HepG2 (cell line): ENCODE data around the gene TBL2. TPM values are rescaled to one million over a fixed set of nuclear protein-coding genes. Genes with fewer than 3 reads are reported as not detected.

ENCODE experiments used
- ATF7 ChIP-seq, 2 experiments: fragments of 450-650 bp in 1 of 2; sonication (generic) in 1 of 2; formaldehyde crosslinking in 1 of 2; IDR thresholded peaks; 2 replicates each; pipeline versions ENCODE4 v1.4.0 to v1.6.1; 2016 to 2020; ENCODE audit warnings: antibody characterized with exemption in 1 of 2, mild to moderate bottlenecking in 1 of 2, missing genetic modification reagents in 1 of 2
- EEA1 ChIP-seq: sonication (generic); formaldehyde crosslinking; IDR thresholded peaks from 2 replicates; pipeline ENCODE4 v1.5.1; 2020; ENCODE audit warnings: mild to moderate bottlenecking, missing genetic modification reagents, borderline replicate concordance
- FIP1L1 ChIP-seq: fragments of 200-400 bp; formaldehyde crosslinking; IDR thresholded peaks from 2 replicates; pipeline ENCODE4 v1.6.1; 2018; ENCODE audit warnings: low read depth, mild to moderate bottlenecking, low read length, moderate library complexity, borderline replicate concordance; ENCODE audit not compliant: insufficient read depth
- GABPA ChIP-seq, 2 experiments: IDR thresholded peaks; 2 replicates each; pipeline ENCODE4 v1.6.1; 2011 to 2016; ENCODE audit warnings: low read depth in 2 of 2, low read length in 1 of 2, missing biosample characterization in 1 of 2, missing genetic modification characterization in 1 of 2
- HOXA3 ChIP-seq: sonication (generic); formaldehyde crosslinking; IDR thresholded peaks from 2 replicates; pipeline ENCODE4 v1.5.0; 2020; ENCODE audit warnings: missing genetic modification reagents
- KDM6A ChIP-seq: IDR thresholded peaks from 2 replicates; pipeline ENCODE4 v1.6.1; 2016; ENCODE audit warnings: low read depth
- NR2C2 ChIP-seq: sonication (generic); formaldehyde crosslinking; IDR thresholded peaks from 2 replicates; pipeline ENCODE4 v1.4.0; 2020; ENCODE audit warnings: missing genetic modification reagents, mild to moderate bottlenecking, moderate library complexity, borderline replicate concordance
- SMAD9 ChIP-seq: sonication (generic); formaldehyde crosslinking; IDR thresholded peaks from 2 replicates; pipeline ENCODE4 v1.5.1; 2020; ENCODE audit warnings: mild to moderate bottlenecking, missing genetic modification reagents
- SMARCC2 ChIP-seq: fragments of 450-650 bp; IDR thresholded peaks from 2 replicates; pipeline ENCODE4 v1.6.1; 2017; ENCODE audit warnings: antibody characterized with exemption, mild to moderate bottlenecking
- SMC3 ChIP-seq: IDR thresholded peaks from 2 replicates; pipeline ENCODE4 v1.6.1; 2011; ENCODE audit warnings: low read length, improper control_type of control experiment
- SOX13 ChIP-seq, 3 experiments: fragments of 450-650 bp in 1 of 3; sonication (generic) in 1 of 3; formaldehyde crosslinking in 1 of 3; IDR thresholded peaks in 2 of 3; conservative IDR thresholded peaks in 1 of 3; 2 replicates each; pipeline versions ENCODE4 v1.5.0 to v1.6.1; 2016 to 2020; ENCODE audit warnings: antibody characterized with exemption in 1 of 3, mild to moderate bottlenecking in 1 of 3, missing compliant biosample characterization in 1 of 3, missing genetic modification reagents in 1 of 3, moderate library complexity in 1 of 3
- SP140L ChIP-seq: sonication (generic); formaldehyde crosslinking; IDR thresholded peaks from 2 replicates; pipeline ENCODE4 v1.4.0; 2020; ENCODE audit warnings: missing genetic modification reagents, borderline replicate concordance
- TBP ChIP-seq: sonication (generic); formaldehyde crosslinking; IDR thresholded peaks from 2 replicates; pipeline ENCODE4 v1.5.0; 2020; ENCODE audit warnings: missing genetic modification reagents
- ZBTB21 ChIP-seq: sonication (generic); formaldehyde crosslinking; IDR thresholded peaks from 2 replicates; pipeline ENCODE4 v1.4.0; 2020; ENCODE audit warnings: missing genetic modification reagents
- ZC3H13 ChIP-seq: sonication (generic); formaldehyde crosslinking; IDR thresholded peaks from 2 replicates; pipeline ENCODE4 v1.8.1; 2023; ENCODE audit warnings: mild to moderate bottlenecking, missing genetic modification reagents, moderate library complexity
- ZMAT3 ChIP-seq: sonication (generic); formaldehyde crosslinking; conservative IDR thresholded peaks from 2 replicates; pipeline ENCODE4 v1.7.0; 2021; ENCODE audit warnings: missing genetic modification reagents
- ZMYM2 ChIP-seq: sonication (generic); formaldehyde crosslinking; IDR thresholded peaks from 2 replicates; pipeline ENCODE4 v1.8.0; 2022; ENCODE audit warnings: mild to moderate bottlenecking, missing genetic modification reagents
- ZNF160 ChIP-seq: sonication (generic); formaldehyde crosslinking; IDR thresholded peaks from 2 replicates; pipeline ENCODE4 v1.8.0; 2022; ENCODE audit warnings: mild to moderate bottlenecking, inconsistent platforms, missing genetic modification reagents
- ZNF564 ChIP-seq: sonication (generic); formaldehyde crosslinking; IDR thresholded peaks from 2 replicates; pipeline ENCODE4 v1.8.1; 2023; ENCODE audit warnings: mild to moderate bottlenecking, missing genetic modification reagents
- ZNF615 ChIP-seq: sonication (generic); formaldehyde crosslinking; IDR thresholded peaks from 2 replicates; pipeline ENCODE4 v1.5.0; 2020; ENCODE audit warnings: mild to moderate bottlenecking, missing genetic modification reagents, borderline replicate concordance
- ZNF672 ChIP-seq: sonication (generic); formaldehyde crosslinking; IDR thresholded peaks from 2 replicates; pipeline ENCODE4 v1.8.1; 2022; ENCODE audit warnings: missing genetic modification reagents
- polyA plus RNA-seq, 8 experiments: library from polyadenylated mRNA; depleted of rRNA in 3 of 8; stranded (reverse) in 7 of 8; unstranded in 1 of 8; fragments of >200 nt; fragmentation: Illumina TruSeq in 4 of 8; extraction: Trizol in 4 of 8; gene quantifications; 2 replicates each; pipeline versions ENCODE4 v1.2.1 to v1.2.3, GENCODE V29; 2011 to 2016; ENCODE audit warnings: low read depth in 4 of 8, missing spikeins in 1 of 8, mixed read lengths in 1 of 8; ENCODE audit not compliant: insufficient read depth in 1 of 8
- total RNA-seq, 5 experiments: library from RNA; depleted of rRNA; stranded (reverse); fragments of >200 nt; fragmentation: Illumina TruSeq; extraction: Trizol; gene quantifications; 2 replicates each; pipeline ENCODE4 v1.2.3, GENCODE V29; 2016; ENCODE audit warnings: low read depth in 1 of 5
- TF ChIP-seq, protein P1 (sequence below): sonication (generic); formaldehyde crosslinking; IDR thresholded peaks from 2 replicates; pipeline ENCODE4 v1.5.0; 2020; ENCODE audit warnings: mild to moderate bottlenecking, low read depth, missing genetic modification reagents, borderline replicate concordance
- TF ChIP-seq, protein P2 (sequence below), 2 experiments: sonication (generic) in 1 of 2; formaldehyde crosslinking in 1 of 2; IDR thresholded peaks; 2 replicates each; pipeline versions ENCODE4 v1.6.1 to v1.9.0; 2014 to 2022; ENCODE audit warnings: antibody characterized with exemption in 1 of 2, borderline replicate concordance in 1 of 2, inconsistent platforms in 1 of 2, low read depth in 1 of 2, missing genetic modification reagents in 1 of 2

Gene TBL2
- total and polyA plus RNA-seq, 2 of the 13 experiments (the other 11 are each of a cell fraction or from before 2014, with no cell fraction given) = 43.4 to 47.2 TPM

DNA sequence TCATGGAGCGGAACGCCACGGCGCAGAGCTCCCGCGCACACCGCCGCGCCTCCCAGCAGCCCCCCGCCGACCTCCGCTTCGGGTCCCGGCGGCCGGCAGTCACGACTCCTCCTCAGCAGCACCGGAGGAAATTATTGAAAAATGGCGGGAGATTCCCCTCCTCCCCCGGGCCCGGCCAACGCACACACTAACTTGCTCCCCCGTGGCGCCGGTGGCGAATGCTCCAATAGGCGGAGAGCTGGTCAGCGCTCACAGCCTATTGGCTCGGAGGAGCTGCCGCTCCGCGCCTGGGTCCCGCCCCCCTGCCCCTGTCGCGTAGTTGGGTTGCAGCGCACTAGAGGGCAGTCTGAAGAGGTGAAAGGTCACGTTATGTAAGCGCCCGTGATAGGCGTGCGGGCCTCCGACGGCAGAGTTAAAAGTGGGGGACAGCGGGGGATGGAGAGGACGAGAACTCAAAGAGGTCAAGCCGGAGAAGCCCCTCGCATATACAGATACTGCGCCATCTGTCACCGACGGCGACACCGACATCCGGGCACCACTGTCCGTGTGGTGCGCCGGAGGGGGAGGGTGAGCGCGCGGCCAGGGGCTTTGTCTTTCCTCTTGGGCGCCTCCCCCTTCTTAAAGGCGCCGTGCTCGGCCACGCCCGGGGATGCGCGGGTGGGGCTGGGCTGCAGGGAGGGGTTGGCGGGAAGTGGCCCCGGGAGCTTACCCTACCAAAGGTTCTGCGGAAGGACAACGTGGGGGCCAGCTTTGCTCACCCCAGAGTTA lies 56.1 kb downstream of the TBL2 start, which contains the start of gene BAZ1B (continued):
- TF ChIP-seq SP140L = no peak
- TF ChIP-seq SMAD9 (CRISPR knock-in tag) = no peak
- peak; percentile 76 for TF ChIP-seq HOXA3 (CRISPR knock-in tag)
- no peak for TF ChIP-seq SMARCC2
- no peak for TF ChIP-seq KDM6A (CRISPR knock-in tag)
- peak; percentile 98 for TF ChIP-seq NR2C2
- TF ChIP-seq, protein P1, sequence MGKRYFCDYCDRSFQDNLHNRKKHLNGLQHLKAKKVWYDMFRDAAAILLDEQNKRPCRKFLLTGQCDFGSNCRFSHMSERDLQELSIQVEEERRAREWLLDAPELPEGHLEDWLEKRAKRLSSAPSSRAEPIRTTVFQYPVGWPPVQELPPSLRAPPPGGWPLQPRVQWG (CRISPR knock-in tag) = no peak
- TF ChIP-seq ZBTB21 (CRISPR knock-in tag) = no peak
- TF ChIP-seq FIP1L1 = no peak
- TF ChIP-seq SMC3 = no peak
- TF ChIP-seq ZNF160 (CRISPR knock-in tag) = no peak
- TF ChIP-seq ZC3H13 (CRISPR knock-in tag) = no peak
- TF ChIP-seq, protein P2, sequence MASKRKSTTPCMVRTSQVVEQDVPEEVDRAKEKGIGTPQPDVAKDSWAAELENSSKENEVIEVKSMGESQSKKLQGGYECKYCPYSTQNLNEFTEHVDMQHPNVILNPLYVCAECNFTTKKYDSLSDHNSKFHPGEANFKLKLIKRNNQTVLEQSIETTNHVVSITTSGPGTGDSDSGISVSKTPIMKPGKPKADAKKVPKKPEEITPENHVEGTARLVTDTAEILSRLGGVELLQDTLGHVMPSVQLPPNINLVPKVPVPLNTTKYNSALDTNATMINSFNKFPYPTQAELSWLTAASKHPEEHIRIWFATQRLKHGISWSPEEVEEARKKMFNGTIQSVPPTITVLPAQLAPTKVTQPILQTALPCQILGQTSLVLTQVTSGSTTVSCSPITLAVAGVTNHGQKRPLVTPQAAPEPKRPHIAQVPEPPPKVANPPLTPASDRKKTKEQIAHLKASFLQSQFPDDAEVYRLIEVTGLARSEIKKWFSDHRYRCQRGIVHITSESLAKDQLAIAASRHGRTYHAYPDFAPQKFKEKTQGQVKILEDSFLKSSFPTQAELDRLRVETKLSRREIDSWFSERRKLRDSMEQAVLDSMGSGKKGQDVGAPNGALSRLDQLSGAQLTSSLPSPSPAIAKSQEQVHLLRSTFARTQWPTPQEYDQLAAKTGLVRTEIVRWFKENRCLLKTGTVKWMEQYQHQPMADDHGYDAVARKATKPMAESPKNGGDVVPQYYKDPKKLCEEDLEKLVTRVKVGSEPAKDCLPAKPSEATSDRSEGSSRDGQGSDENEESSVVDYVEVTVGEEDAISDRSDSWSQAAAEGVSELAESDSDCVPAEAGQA (IDR thresholded peaks at IDR 0.05; ENCODE audit: low read depth) = peak; percentile 40; the same call in 1 of the 2 replicates
- TF ChIP-seq, protein P2 (CRISPR knock-in tag; IDR thresholded peaks at IDR 0.05; ENCODE audit: borderline replicate concordance) = peak; percentile 39; the same call in 1 of the 2 replicates
- TF ChIP-seq ZMYM2 (CRISPR knock-in tag) = peak; percentile 54; the same call in 1 of the 2 replicates
- no peak for TF ChIP-seq ZNF615 (CRISPR knock-in tag)
- no peak for TF ChIP-seq ZNF672
- TF ChIP-seq ATF7 (IDR thresholded peaks at IDR 0.05) = no peak
- no peak for TF ChIP-seq ATF7 (CRISPR knock-in tag; IDR thresholded peaks at IDR 0.05)
- no peak for TF ChIP-seq GABPA (IDR thresholded peaks at IDR 0.05; ENCODE audit: low read depth, low read length)
- peak; percentile 55 for TF ChIP-seq GABPA (CRISPR knock-in tag; IDR thresholded peaks at IDR 0.05; ENCODE audit: low read depth)
- 0 out of 2 replicates have a peak, but pooled peaks have one; percentile 36 for TF ChIP-seq ZMAT3 (CRISPR knock-in tag)
- peak; percentile 93 for TF ChIP-seq SOX13 (IDR thresholded peaks at IDR 0.05)
- peak in 1 of 2 experiments; percentile 67; a peak in 1 of 4 replicates for TF ChIP-seq SOX13 (CRISPR knock-in tag; conservative IDR thresholded peaks at IDR 0.05 in 1 of 2, IDR thresholded peaks at IDR 0.05 in 1 of 2)
- TF ChIP-seq ZNF564 = no peak
- no peak for TF ChIP-seq TBP (CRISPR knock-in tag)
- TF ChIP-seq EEA1 (CRISPR knock-in tag) = no peak
